A549 treated with ZK216348 at 1 μM for 4 hours (cell line): ENCODE data around the gene BACE1-AS. TPM values are rescaled to one million over a fixed set of nuclear protein-coding genes. Genes with fewer than 3 reads are reported as not detected.

Source experiments
- total RNA-seq: library from RNA; stranded (reverse); fragments of 200-300 nt; extraction: Qiagen RNA extraction; gene quantifications from 5 replicates; pipeline ENCODE4 v1.2.3, GENCODE V29; 2022; ENCODE audit warnings: low read depth

Gene BACE1-AS
- total RNA-seq: 1.8 to 2.8 TPM (median 2.2 TPM) in 5 replicates

GRCh38 chr11:117290809-117291396 is at the start of gene BACE1-AS:
Gene BACE1-AS, plus strand, starts transcription at chr11:117291346.

GRCh38 chr11:117316197-117316961 is 25.2 kb downstream of the BACE1-AS start, which contains the start of gene BACE1:
Gene BACE1, minus strand, starts transcription at chr11:117316256. Its CDS starts 461 bp downstream, at chr11:117315795.

GRCh38 chr11:117327567-117328374 is 36.6 kb downstream of the BACE1-AS start, which contains the start of gene CEP164:
Gene CEP164, plus strand, starts transcription at chr11:117327854. Its CDS starts 10,733 bp downstream, at chr11:117338587.

Other genes starting within 250 kb of the BACE1-AS start
- gene SIK3, start 192.9 kb upstream of the BACE1-AS start, total RNA-seq: 7.0 to 10.6 TPM (median 9.9 TPM) in 5 replicates
- 25.0 to 45.0 TPM (median 36.4 TPM) in 5 replicates for gene PAFAH1B2, start 147.1 kb upstream of the BACE1-AS start, total RNA-seq
- 3.3 to 6.1 TPM (median 5.3 TPM) in 5 replicates for gene SIDT2, start 112.6 kb upstream of the BACE1-AS start, total RNA-seq
- gene TAGLN, start 92.0 kb upstream of the BACE1-AS start, total RNA-seq: 64.2 to 153 TPM (median 100 TPM) in 5 replicates
- gene PCSK7, start 59.3 kb upstream of the BACE1-AS start, total RNA-seq: 11.9 to 23.5 TPM (median 19.9 TPM) in 5 replicates
- gene RNF214, start 58.7 kb upstream of the BACE1-AS start, total RNA-seq: 9.1 to 12.9 TPM (median 10.4 TPM) in 5 replicates
- 8.1 to 10.8 TPM (median 10.2 TPM) in 5 replicates for gene BACE1, start 24.9 kb downstream of the BACE1-AS start, total RNA-seq
- 14.5 to 20.3 TPM (median 17.7 TPM) in 5 replicates for gene CEP164, start 36.5 kb downstream of the BACE1-AS start, total RNA-seq